Esophagus squamous epithelium (tissue), 5 donors: Measurements from ENCODE around the gene CAMK2G. TPM values are rescaled to one million over a fixed set of nuclear protein-coding genes. Genes with fewer than 3 reads are reported as not detected.
"Not testable (repeated sequence)": the region's sequence is repeated elsewhere in the genome, so short reads cannot be mapped to it uniquely, and the experiment has no call there.

Experiments used
- DNase-seq: peaks from one replicate; lab custom pipeline; 2025; lab: John Stamatoyannopoulos, UW
- H3K27ac ChIP-seq, 4 donors: fragments of 200-600 bp; sonication (generic); one replicate each; pipeline ENCODE4 v1.5.1; 2016 to 2019; ENCODE audit warnings: mild to moderate bottlenecking in 1 of 4
- H3K27me3 ChIP-seq, 4 donors: fragments of 200-600 bp; sonication (generic); 1 replicate in 3 of 4; 2 replicates in 1 of 4; pipeline versions ENCODE4 v1.5.1 to v1.6.0; 2017 to 2021; ENCODE audit warnings: antibody characterized with exemption in 1 of 4
- H3K36me3 ChIP-seq, 3 donors: fragments of 200-600 bp; sonication (generic); one replicate each; pipeline ENCODE4 v1.5.1; 2016 to 2019
- H3K4me1 ChIP-seq, 3 donors: fragments of 200-600 bp; sonication (generic); one replicate each; pipeline ENCODE4 v1.5.1; 2017 to 2019
- H3K4me3 ChIP-seq, 4 donors: fragments of 200-600 bp; sonication (generic); 1 replicate in 3 of 4; 2 replicates in 1 of 4; pipeline ENCODE4 v1.5.1; 2016 to 2019; ENCODE audit warnings: mild to moderate bottlenecking in 2 of 4, moderate library complexity in 1 of 4
- H3K9me3 ChIP-seq, 3 donors: fragments of 200-600 bp; sonication (generic); one replicate each; pipeline ENCODE4 v1.5.1; 2016 to 2019
- POLR2A ChIP-seq, 4 donors: fragments of 450-650 bp; IDR thresholded peaks; one replicate each; pipeline ENCODE4 v1.6.1; 2017; ENCODE audit warnings: antibody characterized with exemption in 4 of 4, mild to moderate bottlenecking in 4 of 4, moderate library complexity in 3 of 4
- WGBS, 2 donors: methylation state at CpG; one replicate each; pipeline ENCODE4 v1.1.5; 2018; 5-methylcytosine and 5-hydroxymethylcytosine counted together
- intact Hi-C: fragments of 100-400 bp; cut with DNase I; formaldehyde crosslinking; loops from one replicate; pipeline ENCODE4 v1.15.0; 2022
- total RNA-seq, 4 donors: library from RNA; depleted of rRNA; stranded (reverse); fragments of >200 nt; gene quantifications; one replicate each; pipeline ENCODE4 v1.1.0, GENCODE V29; 2016
- TF ChIP-seq, protein P1 (sequence below), 6 experiments: fragments of 450-650 bp in 4 of 6; fragments of 200-600 bp in 2 of 6; sonication (generic) in 2 of 6; IDR thresholded peaks; one replicate each; pipeline ENCODE4 v1.5.1; 2016 to 2019; ENCODE audit warnings: antibody characterized with exemption in 6 of 6, mild to moderate bottlenecking in 4 of 6, moderate library complexity in 4 of 6
- donor health status: DM: yes; HTN: yes; CAD: no.

Gene CAMK2G
- total RNA-seq, 4 donors from 2014 or later = 15.5 to 37.0 (median 28.6) TPM

DNA sequence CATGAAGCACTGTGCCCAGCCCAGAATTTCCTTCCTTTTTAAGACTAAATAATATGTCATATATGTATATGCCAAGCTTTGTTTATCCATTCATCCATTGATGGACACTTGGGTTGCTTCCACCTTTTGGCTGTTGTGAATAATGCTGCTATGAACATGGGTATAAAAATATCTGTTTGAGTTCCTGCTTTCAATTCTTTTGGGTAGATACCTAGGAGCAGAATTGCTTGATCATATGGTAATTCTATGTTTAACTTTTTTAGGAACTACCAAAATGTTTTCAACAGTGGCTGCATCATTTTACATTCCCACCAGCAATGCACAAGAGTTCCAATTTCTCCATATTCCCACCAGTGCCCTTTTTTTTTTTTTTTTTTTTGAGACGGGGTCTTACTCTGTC lies 23.3 kb upstream of the CAMK2G start:
- peaks cover 0 to 38% (median 19%) of the 10 kb centered on the region in 3 donors for H3K4me1 ChIP-seq

DNA sequence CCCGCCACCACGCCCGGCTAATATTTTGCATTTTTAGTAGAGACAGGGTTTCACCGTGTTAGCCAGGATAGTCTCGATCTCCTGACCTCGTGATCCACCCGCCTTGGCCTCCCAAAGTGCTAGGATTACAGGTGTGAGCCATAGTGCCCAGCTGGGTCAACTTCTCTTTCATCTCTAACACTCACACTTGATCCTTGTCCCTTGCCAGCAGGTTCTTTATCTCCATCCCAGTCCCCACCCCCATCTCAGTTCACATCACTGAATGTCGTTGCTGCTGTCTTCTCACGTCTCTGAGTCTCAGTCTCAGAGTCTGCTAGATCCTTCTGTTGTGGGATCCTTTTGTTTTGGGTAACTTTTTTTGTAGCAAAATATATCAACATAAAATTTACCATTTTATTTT lies 21.0 kb upstream of the CAMK2G start:
- 91 to 95% methylated on average over 9 of the region's 9 CpGs for WGBS, 2 donors
- H3K36me3 ChIP-seq, H3K4me3 ChIP-seq, intact Hi-C loops, H3K27ac ChIP-seq, H3K9me3 ChIP-seq, DNase-seq, H3K27me3 ChIP-seq: not testable (repeated sequence)
- peaks cover 0 to 62% (median 25%) of the 10 kb centered on the region in 3 donors for H3K4me1 ChIP-seq

More for the DNA sequence above, 23.3 kb upstream of the CAMK2G start:
- Histone ChIP-seq H3K9me3 (no peaks in the 10 kb centered on the region), H3K27me3 (no peaks in the 10 kb centered on the region), H3K4me3 (no peak overlapping the region), H3K27ac (no peak overlapping the region), H3K36me3 (no peaks in the 10 kb centered on the region)
- intact Hi-C loops = no loop called here
- no peak for DNase-seq
- WGBS, 2 donors = 80% methylated on average over 1 of the region's 1 CpG; no CpG with 5 or more reads in 1 of the 2 donors
- TF ChIP-seq POLR2A (IDR thresholded peaks at IDR 0.05) = no peak
- TF ChIP-seq, protein P1, sequence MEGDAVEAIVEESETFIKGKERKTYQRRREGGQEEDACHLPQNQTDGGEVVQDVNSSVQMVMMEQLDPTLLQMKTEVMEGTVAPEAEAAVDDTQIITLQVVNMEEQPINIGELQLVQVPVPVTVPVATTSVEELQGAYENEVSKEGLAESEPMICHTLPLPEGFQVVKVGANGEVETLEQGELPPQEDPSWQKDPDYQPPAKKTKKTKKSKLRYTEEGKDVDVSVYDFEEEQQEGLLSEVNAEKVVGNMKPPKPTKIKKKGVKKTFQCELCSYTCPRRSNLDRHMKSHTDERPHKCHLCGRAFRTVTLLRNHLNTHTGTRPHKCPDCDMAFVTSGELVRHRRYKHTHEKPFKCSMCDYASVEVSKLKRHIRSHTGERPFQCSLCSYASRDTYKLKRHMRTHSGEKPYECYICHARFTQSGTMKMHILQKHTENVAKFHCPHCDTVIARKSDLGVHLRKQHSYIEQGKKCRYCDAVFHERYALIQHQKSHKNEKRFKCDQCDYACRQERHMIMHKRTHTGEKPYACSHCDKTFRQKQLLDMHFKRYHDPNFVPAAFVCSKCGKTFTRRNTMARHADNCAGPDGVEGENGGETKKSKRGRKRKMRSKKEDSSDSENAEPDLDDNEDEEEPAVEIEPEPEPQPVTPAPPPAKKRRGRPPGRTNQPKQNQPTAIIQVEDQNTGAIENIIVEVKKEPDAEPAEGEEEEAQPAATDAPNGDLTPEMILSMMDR (IDR thresholded peaks at IDR 0.05) = no peak

DNA sequence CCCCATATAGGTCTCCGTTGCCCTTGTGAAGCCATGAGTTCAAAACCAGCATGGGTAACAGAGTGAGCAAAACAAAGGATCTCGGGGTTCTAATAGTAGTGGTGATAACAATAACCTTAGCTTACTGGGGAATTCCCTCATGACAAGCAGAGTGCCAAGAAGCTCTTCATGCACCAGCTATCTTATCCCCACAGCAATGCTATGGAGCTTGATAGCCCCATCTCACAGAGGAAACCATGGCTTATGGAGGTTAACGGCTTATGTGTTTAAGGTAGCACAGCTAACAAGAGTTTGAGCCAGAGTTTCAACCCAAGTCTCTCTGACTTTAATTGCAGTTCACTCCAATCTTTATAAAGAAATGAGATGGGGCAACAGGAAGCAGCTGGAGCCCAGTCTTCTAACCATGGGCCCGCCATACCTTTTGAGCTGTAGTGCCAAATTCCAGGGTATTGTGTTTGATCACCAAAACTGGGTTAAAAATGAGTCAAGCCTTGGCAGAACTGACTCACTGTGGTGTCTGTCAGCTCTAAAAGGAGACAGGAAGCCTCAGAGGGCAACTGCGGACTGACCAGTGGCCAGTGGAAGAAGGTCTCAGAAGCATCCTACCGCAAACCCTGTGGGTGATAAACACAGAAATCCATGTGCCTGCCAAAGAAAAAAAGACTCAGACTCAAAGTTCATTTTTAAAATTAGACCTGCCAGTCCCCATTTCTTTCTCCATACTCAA lies 20.1 kb upstream of the CAMK2G start:
- Histone ChIP-seq H3K36me3 (no peaks in the 10 kb centered on the region), H3K27me3 (no peaks in the 10 kb centered on the region), H3K4me3 (no peak overlapping the region), H3K4me1 (peaks cover 0 to 67% (median 26%) of the 10 kb centered on the region in 3 donors), H3K9me3 (no peaks in the 10 kb centered on the region), H3K27ac (peak overlapping the region in 1 of 4 donors; percentile 17)
- intact Hi-C loops = no loop called here
- 53 to 56% methylated on average over 6 of the region's 6 CpGs for WGBS, 2 donors
- TF ChIP-seq, protein P1 (IDR thresholded peaks at IDR 0.05) = no peak
- TF ChIP-seq POLR2A (IDR thresholded peaks at IDR 0.05) = no peak
- DNase-seq = no peak

DNA sequence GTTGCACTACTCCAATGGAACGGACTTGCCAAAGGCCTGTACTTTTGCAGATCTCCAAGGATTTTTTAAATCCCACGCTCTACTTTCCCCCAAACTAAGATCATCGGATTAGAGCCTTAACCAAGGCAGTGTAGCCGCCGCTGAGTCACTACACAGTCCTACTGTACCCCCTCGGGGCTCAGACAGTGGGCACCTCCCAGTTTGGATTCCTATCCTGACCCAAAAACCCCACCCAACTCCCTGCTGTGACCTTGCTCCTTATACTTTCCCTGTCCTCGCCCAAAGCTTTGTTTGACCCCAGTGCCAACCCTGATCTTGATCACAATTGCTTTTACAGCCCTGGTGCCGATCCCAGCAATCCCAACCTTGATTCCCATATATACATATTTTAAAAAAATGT lies 19.1 kb upstream of the CAMK2G start:
- DNase-seq = no peak
- intact Hi-C loops = no loop called here
- H3K27ac ChIP-seq = no peak overlapping the region
- H3K27me3 ChIP-seq = no peaks in the 10 kb centered on the region
- no peaks in the 10 kb centered on the region for H3K36me3 ChIP-seq
- 29 to 53% methylated on average over 8 of the region's 8 CpGs for WGBS, 2 donors
- H3K9me3 ChIP-seq = no peaks in the 10 kb centered on the region
- no peak for TF ChIP-seq POLR2A (IDR thresholded peaks at IDR 0.05)
- TF ChIP-seq, protein P1 (IDR thresholded peaks at IDR 0.05) = no peak
- H3K4me1 ChIP-seq = peaks cover 4 to 67% (median 22%) of the 10 kb centered on the region in 3 donors
- H3K4me3 ChIP-seq = no peak overlapping the region

DNA sequence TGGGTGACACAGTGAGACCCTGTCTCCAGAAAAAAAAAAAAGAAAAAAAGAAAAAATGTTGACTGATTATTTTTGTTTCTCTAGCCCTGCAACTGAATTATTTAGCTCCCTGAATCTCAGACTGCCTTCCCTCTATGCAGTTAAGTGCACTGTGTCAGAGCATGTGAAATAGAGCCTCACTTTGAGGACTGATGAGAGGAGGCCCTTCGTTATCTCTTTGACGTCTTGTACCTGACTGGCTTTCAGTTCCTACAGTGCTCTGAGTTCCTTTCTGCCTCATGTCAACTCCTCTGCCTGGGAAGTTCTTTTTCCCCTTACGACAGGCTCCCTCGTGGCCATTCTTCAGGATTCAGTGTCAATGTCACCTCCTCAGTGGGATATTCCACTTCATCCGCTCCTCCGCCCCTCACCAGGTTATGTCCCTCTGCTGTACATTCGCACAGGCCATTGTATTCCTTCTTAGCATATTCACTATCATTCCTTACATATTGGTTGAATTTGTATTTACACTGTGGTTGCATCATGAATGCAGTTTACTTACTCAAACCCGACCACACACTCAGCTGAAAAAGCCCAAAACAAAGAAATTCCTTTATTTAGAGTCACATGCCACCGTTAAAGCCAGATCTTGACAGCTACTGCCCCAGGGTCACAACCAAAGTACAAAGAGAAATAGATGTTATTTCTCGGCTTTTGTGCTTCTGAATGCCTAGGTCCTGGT lies 18.1 kb upstream of the CAMK2G start:
- 74 to 75% methylated on average over 10 of the region's 10 CpGs for WGBS, 2 donors
- no peaks in the 10 kb centered on the region for H3K9me3 ChIP-seq
- intact Hi-C loops = no loop called here
- no peaks in the 10 kb centered on the region for H3K27me3 ChIP-seq
- H3K4me1 ChIP-seq = peaks cover 14 to 76% (median 32%) of the 10 kb centered on the region in 3 donors
- TF ChIP-seq, protein P1 (IDR thresholded peaks at IDR 0.05) = no peak
- no peak for TF ChIP-seq POLR2A (IDR thresholded peaks at IDR 0.05)
- no peak overlapping the region for H3K27ac ChIP-seq
- no peak overlapping the region for H3K4me3 ChIP-seq
- no peaks in the 10 kb centered on the region for H3K36me3 ChIP-seq
- DNase-seq = no peak
